GM20431 (cell line): ENCODE measurements around the gene RAD51C.
"Not testable (repeated sequence)": the region's sequence is repeated elsewhere in the genome, so short reads cannot be mapped to it uniquely, and the experiment has no call there.

Source experiments
- in situ Hi-C: fragments of 300-500 bp; cut with MseI, MboI; formaldehyde crosslinking; loops from one replicate; pipeline ENCODE4 v1.15.0; 2020; ENCODE audit warnings: low sequenced_read_pairs; ENCODE audit not compliant: unreplicated experiment

RAD51C gene

DNA sequence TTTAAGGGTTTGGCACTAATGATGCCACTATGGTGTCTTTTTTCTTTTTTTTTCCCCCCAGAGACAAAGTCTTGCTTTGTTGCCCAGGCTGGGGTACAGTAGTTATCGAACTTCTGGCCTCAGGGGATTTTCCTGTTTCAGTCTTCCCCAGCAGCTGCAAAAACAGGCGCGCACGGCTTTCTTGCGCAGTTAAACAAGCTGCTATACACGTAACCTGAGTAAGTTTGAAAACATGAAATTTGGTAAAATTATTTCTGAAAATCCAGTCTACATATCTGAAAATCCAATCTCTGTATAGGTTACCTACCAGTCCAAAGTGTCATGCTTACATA lies 12.4 kb upstream of the RAD51C start:
- in situ Hi-C loops, result no loop called here

DNA sequence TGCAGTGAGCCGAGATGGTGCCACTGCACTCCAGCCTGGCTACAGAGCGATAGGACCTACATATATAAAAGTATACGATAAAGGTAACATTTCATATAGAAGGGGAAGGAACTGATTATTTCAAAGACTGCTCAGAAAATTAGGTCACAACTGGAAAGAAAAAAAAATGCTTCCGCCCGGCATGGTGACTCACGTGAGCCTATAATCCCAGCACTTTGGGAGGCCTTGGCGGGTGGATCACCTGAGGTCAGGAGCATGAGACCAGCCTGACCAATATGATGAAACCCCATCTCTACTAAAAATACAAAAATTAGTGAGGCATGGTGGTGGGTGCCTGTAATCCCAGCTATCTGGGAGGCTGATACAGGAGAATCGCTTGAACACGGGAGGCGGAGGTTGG lies 8.4 kb upstream of the RAD51C start:
- in situ Hi-C loops, result no loop called here

DNA sequence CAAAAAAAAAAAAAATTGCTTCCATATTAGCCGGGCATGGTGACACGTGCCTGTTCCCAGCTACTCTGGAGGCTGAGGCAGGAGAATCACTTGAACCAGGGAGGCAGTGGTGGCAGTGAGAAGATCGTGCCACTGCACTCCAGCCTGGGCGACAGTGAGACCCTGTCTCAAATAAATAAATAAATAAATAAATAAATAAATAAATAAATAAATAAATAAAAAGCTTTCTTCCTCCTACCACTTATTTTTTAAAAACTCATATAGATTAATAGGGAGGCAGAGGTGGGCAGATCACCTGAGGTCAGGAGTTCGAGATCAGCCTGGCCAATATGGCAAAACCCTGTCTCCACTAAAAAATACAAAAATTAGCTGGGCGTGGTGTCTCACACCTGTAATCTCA lies 7.9 kb upstream of the RAD51C start:
- in situ Hi-C loops, result not testable (repeated sequence)

DNA sequence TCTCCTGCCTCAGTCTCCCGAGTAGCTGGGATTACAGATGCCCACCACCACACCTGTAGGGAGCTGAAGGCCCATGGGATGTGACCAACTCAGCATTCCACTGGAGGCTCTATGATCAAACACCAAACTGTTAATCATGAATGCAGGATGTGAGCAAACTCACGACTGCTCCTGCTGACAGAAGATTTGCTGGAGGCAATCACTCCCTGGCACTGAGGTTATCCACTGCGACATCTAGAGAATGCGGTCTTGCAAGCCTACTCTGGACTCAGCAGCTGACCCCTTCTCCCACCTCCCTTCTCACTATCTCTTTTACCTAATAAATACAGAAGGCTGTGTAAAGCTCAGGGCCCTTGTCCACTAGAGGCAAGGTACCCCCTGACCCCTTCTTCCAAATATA lies 5.4 kb upstream of the RAD51C start:
- in situ Hi-C loops, result no loop called here

DNA sequence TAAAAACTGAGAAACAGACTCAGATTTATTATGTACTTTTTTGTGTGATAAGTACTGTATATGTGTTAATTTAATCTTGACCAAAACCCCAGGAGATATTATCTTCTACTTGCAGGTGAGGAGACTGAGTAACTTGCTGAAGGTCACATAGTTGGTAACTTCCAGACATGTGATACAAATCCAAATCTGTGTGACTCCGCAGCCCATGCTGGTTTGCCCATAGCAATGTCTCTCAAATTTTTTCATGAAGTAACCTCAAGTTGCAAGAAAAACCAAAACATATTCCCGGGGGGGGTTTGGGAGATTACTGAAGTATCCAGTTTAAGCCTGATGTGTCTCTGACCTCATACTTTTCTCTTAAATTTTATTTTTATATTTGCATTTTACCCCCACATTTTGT lies 3.9 kb upstream of the RAD51C start:
- in situ Hi-C loops, result no loop called here

DNA sequence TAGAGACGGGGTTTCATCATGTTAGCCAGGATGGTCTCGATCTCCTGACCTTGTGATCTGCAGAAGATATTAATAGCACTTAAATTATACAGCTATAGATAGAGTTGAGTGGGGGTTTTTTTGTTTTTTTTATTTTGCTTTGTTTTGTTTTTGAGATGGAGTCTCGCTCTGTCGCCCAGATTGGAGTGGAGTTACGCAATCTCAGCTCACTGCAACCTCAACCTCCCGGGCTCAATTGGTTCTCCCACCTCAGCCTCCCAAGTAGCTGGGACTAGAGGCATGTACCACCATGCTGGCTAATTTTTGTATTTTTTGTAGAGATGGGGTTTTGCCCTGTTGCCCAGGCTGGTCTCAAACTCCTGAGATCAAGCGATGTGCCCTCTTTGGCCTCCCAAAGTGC lies 2.4 kb upstream of the RAD51C start:
- in situ Hi-C loops, result not testable (repeated sequence)

DNA sequence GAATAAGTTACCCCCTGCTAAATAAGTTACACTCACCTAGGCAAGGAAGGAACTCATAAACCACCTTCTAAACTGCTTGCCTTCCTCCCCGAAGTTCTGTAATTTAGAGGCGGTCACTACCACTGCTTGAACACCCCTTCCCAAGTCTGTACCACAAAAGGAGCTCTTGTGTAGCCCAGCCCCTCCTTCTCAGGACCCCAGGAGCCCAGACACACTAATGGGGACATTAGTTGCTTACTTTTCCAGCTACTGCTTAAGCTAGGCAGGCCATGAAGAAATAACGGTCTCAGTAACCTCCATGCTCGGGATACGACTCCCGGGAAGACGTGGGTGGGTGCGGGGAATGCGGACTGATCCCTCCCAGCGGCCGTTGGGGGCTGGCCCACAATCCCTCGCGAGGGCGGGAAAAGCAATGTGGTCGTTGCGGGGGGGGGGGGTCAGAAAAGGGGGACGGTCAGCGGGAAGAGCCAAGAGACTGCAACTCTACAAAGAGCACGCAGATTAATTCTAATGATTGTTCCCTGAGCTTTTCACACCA lies 632 bp upstream of the RAD51C start, which contains the start of gene TEX14:
Gene TEX14 (minus strand): TSS at position 345 of the 538 bp plus-strand sequence. CDS start 40,044 bp downstream, outside the sequence.
- in situ Hi-C loops, result no loop called here

DNA sequence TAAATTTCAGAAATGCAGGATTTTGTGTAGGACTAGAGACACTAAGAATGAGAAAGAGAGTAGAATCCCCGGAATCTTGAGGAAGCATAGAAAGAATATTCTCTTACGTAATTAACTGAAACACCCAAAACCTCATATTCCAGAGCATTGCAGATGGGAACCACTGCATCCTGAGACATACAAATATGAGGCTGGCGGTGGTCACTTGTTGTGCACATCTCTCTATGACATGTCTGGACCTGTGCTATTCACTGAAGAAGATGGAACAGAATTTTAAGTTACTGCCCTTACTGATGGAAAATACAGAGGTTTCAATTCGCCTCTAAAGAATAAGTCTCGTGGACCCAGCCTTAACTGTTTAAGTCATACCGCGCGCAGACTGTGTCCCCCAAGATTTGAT lies 806 bp downstream of the RAD51C start:
- in situ Hi-C loops, result no loop called here

DNA sequence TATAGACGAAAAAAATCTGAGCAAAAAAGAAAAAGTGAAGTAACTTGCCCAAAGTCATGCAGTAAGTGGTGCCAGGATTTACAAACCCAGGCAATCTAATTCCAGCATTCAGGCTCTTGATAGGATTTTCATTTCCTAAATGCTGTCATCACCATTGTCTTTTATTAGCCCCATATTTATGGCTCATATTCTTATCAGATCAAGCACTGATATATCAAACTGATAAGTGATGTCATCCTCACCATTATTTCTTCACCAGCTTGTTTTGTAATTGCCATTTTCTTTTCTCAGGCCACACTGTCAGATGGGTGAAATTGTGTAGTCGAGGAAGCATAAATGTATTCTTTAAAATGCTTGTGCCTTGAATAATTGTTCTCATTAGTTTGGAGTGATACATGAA lies 1.3 kb downstream of the RAD51C start:
- in situ Hi-C loops, result no loop called here

DNA sequence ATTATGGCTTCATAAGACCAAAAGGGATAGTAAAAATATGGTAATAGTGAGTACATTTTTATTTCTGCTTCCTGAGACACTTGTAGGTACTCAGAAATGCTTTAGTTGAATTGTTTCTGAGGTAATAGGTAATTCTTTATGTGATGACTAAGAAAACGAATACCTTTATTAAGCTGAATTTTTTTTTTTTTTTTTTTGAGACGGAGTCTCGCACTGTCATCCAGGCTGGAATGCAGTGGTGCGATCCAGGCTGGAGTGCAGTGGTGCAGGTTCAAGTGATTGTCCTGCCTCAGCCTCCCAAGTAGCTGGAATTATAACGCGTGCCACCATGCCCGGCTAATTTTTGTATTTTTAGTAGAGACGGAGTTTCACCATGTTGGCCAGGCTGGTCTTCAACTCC lies 1.9 kb downstream of the RAD51C start:
- in situ Hi-C loops, result no loop called here

DNA sequence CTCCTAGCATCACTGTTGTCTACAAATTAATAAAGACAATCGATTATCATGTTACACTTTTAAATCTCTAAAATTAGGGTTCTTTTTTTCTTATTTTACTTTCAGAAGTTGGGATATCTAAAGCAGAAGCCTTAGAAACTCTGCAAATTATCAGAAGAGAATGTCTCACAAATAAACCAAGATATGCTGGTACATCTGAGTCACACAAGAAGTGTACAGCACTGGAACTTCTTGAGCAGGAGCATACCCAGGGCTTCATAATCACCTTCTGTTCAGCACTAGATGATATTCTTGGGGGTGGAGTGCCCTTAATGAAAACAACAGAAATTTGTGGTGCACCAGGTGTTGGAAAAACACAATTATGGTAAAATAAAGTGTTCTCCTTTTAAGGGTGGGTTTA lies 2.4 kb downstream of the RAD51C start:
- in situ Hi-C loops, result no loop called here

DNA sequence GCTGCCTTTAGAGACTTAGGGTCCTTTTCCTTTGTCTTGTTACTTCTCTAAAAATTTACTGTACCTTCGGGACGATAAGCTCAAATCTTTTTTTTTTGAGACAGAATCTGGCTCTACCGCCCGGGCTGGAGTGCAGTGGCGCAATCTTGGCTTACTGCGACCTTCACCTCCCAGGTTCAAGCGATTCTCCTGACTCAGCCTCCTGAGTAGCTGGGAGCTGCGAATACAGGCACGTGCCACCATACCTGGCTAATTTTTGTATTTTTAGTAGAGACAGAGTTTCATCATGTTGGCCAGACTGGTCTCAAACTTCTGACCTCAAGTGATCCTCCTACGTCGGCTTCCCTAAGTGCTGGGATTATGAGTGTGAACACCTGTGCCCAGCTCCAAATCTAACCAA lies 7.4 kb downstream of the RAD51C start:
- in situ Hi-C loops, result loop anchor here (25.0 kb wide), 1 partner anchor 313 kb away; no protein-coding TSS in a partner anchor

DNA sequence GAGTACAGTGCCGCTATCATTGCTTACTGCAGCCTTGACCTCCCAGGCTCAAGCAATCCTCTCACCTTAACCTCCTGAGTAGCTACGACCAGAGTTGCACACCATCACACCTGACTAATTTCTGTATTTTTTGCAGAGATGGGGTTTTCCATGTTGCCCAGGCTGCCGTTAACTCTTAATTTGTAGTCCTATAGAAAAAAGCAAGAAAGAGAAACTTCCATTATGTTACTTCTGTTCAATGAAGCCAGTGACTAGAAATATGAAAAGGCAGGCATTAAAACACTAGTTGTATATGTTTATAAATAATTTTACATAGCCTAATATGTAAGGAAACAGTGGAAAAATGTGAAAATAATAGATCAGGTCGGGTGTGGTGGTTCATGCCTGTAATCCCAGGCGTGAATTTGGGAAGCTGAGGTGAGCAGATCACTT lies 9.7 kb downstream of the RAD51C start:
- in situ Hi-C loops, result loop anchor here (25.0 kb wide), 1 partner anchor 310 kb away; no protein-coding TSS in a partner anchor

DNA sequence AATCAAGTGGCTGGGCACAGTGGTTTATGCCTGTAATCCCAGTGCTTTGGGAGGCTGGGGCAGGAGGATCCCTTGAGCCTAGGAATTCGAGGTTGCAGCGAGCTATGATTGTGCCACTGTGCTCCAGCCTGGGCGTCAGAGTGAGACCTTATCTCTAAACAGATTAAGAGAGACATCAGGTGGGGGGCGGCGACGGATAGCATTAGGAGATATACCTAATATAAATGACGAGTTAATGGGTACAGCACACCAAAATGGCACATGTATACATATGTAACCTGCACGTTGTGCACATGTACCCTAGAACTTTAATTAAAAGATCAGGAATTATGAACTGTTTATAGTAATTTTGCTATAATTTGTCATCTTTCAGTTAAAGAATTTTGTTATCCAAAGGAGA lies 10.3 kb downstream of the RAD51C start:
- in situ Hi-C loops, result loop anchor here (25.0 kb wide), 1 partner anchor 310 kb away; no protein-coding TSS in a partner anchor

DNA sequence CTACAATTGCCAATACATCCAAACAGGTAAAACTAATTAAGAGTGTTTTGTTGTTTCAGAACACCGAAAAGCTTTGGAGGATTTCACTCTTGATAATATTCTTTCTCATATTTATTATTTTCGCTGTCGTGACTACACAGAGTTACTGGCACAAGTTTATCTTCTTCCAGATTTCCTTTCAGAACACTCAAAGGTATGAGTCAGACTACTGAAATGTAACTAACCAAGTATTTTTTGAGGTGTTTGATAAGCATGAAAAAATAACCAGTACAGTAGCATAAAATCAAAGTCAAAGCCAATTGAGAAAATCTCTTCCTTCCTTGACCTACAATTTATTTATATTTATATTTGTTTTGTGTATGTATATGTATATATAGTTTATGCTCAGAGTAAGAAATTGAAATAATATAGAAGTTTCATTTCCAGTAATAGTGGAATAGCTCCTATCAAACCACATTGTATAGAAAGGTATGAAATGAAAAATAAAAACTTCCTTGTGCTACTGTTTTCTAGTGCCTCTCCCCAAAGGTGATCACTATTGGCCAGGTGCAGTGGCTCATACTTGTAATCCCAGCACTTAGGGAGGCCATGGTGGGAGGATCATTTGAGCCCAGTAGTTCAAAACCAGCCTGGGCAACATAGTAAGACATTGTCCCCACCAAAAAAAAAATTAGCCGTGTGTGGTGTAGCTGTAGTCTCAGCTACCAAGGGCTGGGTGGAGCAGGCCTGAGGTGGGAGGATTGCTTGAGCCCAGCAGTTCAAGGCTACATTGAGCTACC lies 10.9 kb downstream of the RAD51C start:
- in situ Hi-C loops, result loop anchor here (25.0 kb wide), 1 partner anchor 309 kb away; no protein-coding TSS in a partner anchor

DNA sequence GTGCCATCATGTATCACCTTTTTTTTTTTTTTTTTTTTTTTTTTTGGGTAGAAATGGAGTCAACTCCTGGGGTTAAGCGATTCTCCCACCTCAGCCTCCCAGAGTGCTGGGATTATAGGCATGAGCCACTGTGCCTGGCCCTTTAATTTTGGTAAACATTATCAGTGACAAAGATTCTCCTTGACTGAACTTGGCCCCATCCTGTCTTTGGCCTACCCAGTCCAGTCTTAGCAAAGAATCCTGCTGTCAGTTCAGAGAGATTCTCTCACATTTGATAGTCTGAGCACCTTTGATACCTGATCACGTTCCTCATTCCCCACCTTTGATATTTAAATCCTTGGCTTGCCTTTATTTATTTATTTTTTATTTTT lies 11.5 kb downstream of the RAD51C start:
- in situ Hi-C loops, result loop anchor here (25.0 kb wide), 1 partner anchor 308 kb away; no protein-coding TSS in a partner anchor

DNA sequence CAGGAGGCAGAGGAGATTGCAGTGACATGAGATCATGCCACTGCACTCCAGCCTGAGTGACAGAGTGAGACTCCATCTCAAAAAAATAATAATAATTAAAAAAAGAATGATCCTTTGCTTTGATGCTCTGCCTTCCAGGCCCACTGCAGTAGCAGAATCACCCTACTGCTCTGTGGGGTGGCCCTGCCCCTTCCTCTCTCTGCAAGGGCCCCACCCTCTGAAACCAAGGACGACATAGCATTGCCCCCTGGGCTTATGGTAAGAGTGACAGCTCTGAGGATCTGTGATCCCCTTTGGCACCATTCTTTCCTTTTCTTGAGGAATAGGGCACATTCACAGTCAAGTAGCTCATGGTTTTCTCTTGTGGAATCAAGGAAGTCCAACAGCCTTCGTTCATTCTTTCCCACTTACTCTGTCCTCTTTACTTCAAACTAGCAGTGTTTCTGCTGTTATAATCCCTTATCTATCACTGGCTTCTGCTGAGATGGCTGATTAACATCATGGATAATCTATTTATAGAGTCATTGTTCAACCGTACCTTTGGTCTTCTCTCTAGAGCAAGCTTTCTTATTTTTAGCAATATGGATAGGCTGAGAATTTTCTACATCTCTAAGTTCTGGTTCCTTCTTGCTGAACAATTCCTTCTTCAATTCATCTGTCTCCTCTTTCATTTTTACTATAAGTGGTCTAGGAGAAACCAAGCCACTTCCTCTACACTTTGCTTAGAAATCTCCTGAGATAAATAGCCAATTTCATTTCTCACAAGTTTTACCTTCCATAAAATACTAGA lies 14.1 kb downstream of the RAD51C start:
- in situ Hi-C loops, result loop anchor here (25.0 kb wide), 1 partner anchor 306 kb away; no protein-coding TSS in a partner anchor

DNA sequence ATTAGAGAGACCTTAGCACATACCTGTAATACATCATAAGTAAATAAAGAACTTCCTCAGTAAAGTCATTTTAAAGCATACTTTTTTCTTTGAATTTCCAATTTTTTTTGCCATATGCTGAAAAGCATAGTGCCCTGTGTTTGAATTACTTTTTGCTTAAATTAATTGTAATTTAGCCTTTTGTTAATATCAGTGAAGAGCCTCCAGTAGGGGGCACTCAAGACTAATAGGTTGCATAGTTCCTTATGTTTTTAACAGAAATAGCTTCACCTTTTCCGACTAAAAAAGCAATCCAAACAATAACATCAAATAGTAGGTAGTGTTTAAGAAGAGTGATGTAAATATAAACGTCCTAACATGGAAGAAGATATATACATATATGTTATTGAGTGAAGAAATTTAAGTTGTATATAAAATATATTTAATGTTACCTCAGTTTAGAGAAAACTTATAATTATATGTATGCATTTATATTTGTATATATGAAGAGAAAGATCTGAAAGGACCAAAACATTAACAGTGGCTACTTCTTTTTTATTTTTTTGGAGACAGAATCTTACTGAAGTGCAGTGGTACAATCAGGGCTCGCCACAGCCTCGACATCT lies 18.6 kb downstream of the RAD51C start:
- in situ Hi-C loops, result loop anchor here (25.0 kb wide), 1 partner anchor 301 kb away; no protein-coding TSS in a partner anchor

DNA sequence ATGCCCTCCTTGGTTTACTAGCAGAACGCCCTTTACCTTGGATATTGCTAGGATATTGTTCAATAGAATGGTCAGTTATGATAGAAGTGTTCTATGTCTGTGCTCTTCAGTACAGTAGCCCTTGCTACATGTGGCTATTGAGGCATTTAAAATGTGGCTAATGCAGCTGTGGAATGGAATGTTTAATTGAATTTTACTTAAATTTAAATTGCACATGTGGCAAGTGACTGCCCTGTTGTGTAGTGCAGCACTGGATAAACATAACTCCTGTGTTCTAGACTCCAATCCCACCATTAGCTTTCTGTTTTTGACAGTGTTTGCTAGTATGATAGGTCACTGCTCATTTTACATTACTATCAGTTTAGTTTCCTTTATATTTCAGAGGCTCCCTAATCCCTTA lies 29.9 kb downstream of the RAD51C start:
- in situ Hi-C loops, result loop anchor here (25.0 kb wide), 1 partner anchor 290 kb away; no protein-coding TSS in a partner anchor

DNA sequence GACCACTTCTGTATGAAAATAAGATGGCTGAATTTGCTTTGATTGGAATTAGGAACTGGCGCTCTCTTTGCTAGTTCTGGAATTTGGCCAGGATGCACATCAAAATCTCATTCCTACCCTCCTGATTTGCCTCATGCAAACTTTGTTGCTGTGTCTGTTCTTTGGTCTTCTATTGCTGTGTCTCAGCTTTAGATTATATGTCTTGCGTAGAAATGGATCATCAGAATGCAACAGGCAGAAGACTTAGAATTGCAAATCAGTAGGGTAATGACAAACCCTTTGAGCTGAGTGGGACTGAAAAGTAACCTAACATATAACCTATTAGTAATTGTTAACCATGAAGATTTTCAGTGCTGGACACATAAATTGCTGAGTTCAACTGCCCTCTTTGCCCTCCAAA lies 30.3 kb downstream of the RAD51C start:
- in situ Hi-C loops, result loop anchor here (25.0 kb wide), 1 partner anchor 290 kb away; no protein-coding TSS in a partner anchor
